ENCODE results near the gene RAB4B.
A peak's percentile ranks its signal among the peaks of the same experiment; 100 is the strongest.

The RAB4B gene

GRCh38 chr19:40797963-40798682 lies 20.1 kb downstream of the RAB4B start:
- peak overlapping the region; percentile 42 for H3K4me3 ChIP-seq (ENCODE audit: low read depth, low read length)
- peak; percentile 36 for TF ChIP-seq CTCF (IDR thresholded peaks at IDR 0.05; ENCODE audit: low read depth, low read length, missing control alignments)
- no peak for DNase-seq (ENCODE audit: low read depth)

GRCh38 chr19:40798683-40799557 lies 20.9 kb downstream of the RAB4B start, which contains the start of gene EGLN2:
EGLN2 (plus strand) TSS chr19:40799191; CDS start chr19:40800573, 1,382 bp downstream.
- H3K4me3 ChIP-seq (ENCODE audit: low read depth, low read length) = peak within 1 kb of the TSS; percentile 76
- DNase-seq (ENCODE audit: low read depth) = peak; percentile 99
- no peak for TF ChIP-seq CTCF (IDR thresholded peaks at IDR 0.05; ENCODE audit: low read depth, low read length, missing control alignments)

GRCh38 chr19:40799558-40800338 lies 21.7 kb downstream of the RAB4B start:
- no peak for DNase-seq (ENCODE audit: low read depth)
- H3K4me3 ChIP-seq (ENCODE audit: low read depth, low read length) = peak overlapping the region; percentile 76
- no peak for TF ChIP-seq CTCF (IDR thresholded peaks at IDR 0.05; ENCODE audit: low read depth, low read length, missing control alignments)

- TF ChIP-seq CTCF (IDR thresholded peaks at IDR 0.05; ENCODE audit: low read depth, low read length, missing control alignments) = no peak
- peak overlapping the region; percentile 76 for H3K4me3 ChIP-seq (ENCODE audit: low read depth, low read length)
- DNase-seq (ENCODE audit: low read depth) = no peak
These were observed 22.4 kb downstream of the RAB4B start for GRCh38 chr19:40800339-40800996.

GRCh38 chr19:40800997-40801377 lies 22.9 kb downstream of the RAB4B start:
- DNase-seq (ENCODE audit: low read depth) = no peak
- TF ChIP-seq CTCF (IDR thresholded peaks at IDR 0.05; ENCODE audit: low read depth, low read length, missing control alignments) = no peak
- peak overlapping the region; percentile 76 for H3K4me3 ChIP-seq (ENCODE audit: low read depth, low read length)
